GM12892 (cell line): ENCODE results near the gene SGIP1.

Source experiments
- DNase-seq: peaks from one replicate; pipeline ENCODE4 v3.0.0; 2011; ENCODE audit not compliant: insufficient read length
- FAIRE-seq: peaks from 2 replicates; lab custom pipeline; 2011; peaks lifted over from hg19 to GRCh38; lab: Jason Lieb, UNC
- POLR2A ChIP-seq: IDR thresholded peaks from 2 replicates; pipeline ENCODE4 v1.6.1; 2011; ENCODE audit warnings: low read depth, low read length, control low read depth
- POLR2AphosphoS5 ChIP-seq: IDR thresholded peaks from 2 replicates; pipeline ENCODE4 v1.6.1; 2011; ENCODE audit warnings: low read depth, low read length, control low read depth
- TAF1 ChIP-seq: IDR thresholded peaks from 2 replicates; pipeline ENCODE4 v1.6.1; 2011; ENCODE audit warnings: low read depth, mild to moderate bottlenecking, control low read depth, low read length, borderline replicate concordance

SGIP1 gene

DNA sequence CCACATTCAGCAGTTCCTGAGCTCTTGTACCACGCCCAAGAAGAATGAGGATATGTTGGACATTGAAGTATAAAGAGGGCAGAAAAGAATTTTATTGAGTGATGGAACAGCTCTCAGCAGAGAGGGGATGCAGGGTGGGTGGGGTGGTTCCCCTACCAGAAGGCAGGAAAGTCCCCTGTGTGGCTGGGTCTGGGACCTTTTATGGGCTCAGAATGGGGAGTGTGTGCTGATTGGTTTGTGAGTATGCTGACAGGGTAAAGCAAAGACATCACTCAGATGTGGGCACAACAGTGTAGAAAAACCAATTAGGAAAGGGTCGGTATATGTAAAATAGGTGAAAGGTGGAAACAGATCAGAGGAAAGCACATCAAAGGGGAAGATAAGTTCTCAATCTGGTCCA lies 62.2 kb downstream of the SGIP1 start:
- FAIRE-seq, result no peak
- TF ChIP-seq TAF1 (no peak), POLR2AphosphoS5 (no peak), POLR2A (no peak)
- DNase-seq, result no peak

DNA sequence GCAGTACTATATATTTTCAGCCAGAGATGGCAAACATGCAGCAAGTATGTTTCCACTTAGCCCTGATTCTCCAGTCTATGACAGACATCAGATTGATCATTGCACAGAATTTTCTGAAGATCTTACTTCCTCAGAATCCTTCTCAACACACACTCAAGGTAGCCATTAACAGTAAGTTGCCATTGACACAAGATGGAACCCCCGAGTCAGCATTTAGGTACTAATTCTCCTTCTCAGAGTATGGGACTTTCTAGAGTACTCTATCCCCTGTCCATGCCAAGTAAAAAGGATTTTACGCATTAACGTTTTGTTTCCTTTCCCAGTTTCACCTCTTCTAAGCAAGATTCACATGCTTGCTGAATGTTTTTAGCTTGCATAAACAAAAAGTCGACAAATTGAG lies 63.5 kb downstream of the SGIP1 start:
- no peak for DNase-seq
- no peak for FAIRE-seq
- TF ChIP-seq POLR2A, result no peak
- TF ChIP-seq TAF1, result no peak
- TF ChIP-seq POLR2AphosphoS5, result no peak

DNA sequence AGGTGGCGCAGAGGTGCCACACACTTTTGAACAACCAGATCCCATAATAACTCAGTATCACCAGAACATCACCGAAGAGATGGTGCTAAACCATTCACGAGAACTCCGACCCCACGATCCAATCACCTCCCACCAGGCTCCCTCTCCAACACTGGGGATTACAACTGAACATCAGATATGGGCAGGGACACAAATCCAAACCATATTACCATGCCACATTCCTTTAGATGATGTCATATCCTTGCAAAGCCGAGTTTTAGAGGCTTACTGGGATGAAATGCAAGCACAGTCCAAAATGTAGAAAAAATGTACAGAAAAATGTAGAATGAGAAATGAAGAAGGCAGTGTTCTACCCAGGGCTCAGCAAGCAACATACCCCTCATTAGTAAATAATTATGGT lies 64.7 kb downstream of the SGIP1 start:
- no peak for FAIRE-seq
- DNase-seq, result no peak

DNA sequence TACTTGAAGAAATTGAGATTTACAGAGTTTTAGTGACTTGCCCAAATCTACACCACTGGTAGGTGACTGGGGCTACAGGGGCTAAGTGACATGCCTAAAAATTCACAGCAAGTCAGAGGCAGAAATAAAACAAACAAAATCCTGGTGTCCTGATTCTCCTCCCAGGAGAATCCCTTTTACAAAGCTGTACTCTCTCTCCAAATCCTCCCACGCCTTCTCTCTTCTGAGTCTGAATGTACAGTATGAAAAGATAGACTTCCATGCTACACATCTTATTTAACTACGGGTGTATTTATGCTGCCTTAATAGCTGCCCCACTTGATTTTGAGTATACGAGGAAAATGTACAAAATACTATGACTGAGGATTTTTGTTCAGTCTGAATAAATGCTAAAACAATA lies 65.4 kb downstream of the SGIP1 start:
- FAIRE-seq, result no peak
- TF ChIP-seq POLR2A (no peak), TAF1 (no peak), POLR2AphosphoS5 (no peak)
- DNase-seq, result no peak

More for the DNA sequence above, 64.7 kb downstream of the SGIP1 start:
- TF ChIP-seq POLR2A, result no peak
- TF ChIP-seq POLR2AphosphoS5, result no peak
- no peak for TF ChIP-seq TAF1

DNA sequence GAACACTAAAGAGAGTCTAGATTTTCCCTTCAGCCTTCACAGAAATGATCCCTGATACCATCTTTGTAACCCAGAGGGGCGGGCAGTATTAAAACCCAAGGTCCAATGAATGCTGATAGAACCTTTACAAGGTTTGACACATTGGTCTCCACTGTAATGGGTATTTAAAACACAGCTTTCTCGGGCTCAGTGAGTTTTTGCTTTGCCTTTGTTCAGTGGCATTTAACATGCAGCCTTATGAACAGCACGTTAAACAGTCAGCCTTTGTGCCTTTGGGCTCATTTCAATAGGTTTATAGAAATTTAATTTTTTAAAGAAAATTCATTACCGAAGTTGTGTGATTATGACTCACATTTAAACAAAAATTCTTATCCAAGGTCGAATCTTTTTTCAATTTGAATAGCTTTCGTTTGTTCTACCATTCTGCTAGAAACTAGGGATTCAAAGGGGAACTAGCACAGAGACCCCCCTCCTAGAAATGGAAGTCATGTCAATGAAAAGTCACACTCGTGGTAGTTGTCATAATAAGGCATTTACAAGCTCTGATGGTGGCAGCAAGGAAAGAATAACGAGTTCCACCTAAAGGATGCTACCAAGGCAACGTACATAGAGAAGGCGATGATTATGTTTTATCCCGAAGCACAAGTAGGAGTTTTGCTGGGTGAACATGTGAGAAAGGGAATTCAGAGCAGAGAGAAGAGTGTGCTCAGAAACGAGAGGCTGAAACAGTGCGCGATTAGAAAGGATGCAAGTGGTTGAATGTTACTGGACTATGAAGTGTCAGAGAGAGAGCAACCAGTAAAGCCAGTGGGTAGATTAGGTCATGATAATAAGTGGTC lies 66.2 kb downstream of the SGIP1 start:
- FAIRE-seq (no peak), DNase-seq (no peak)
- TF ChIP-seq TAF1, result no peak
- TF ChIP-seq POLR2A, result no peak
- no peak for TF ChIP-seq POLR2AphosphoS5

DNA sequence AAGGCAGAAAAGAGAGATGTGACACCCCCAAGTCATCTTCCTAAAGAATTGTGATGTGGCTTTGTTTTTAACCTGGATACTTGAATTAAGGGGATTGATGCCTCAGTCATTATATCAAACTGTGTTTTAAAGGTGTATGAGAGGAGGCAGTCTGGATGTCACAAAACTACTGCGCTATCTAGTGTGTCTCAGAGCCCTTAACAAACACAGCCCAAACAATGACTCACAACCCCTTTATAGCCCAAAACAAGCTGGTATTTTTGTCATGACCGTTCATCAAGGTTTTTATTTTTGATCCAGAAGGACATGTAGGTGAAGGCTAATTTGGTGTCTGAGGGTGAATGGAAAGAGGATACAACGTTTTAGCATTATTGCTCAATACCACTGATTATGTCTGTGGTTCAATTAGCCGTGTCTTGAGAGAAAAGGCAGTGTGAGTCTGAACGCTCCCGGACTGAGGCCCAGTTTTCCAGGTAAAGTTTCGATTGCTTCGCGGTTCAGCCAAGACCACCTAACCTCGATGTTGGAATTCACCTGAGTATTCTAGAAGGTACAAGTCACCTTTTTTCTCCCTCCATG lies 71.6 kb downstream of the SGIP1 start:
- TF ChIP-seq TAF1 (no peak), POLR2AphosphoS5 (no peak), POLR2A (no peak)
- DNase-seq (no peak), FAIRE-seq (no peak)

DNA sequence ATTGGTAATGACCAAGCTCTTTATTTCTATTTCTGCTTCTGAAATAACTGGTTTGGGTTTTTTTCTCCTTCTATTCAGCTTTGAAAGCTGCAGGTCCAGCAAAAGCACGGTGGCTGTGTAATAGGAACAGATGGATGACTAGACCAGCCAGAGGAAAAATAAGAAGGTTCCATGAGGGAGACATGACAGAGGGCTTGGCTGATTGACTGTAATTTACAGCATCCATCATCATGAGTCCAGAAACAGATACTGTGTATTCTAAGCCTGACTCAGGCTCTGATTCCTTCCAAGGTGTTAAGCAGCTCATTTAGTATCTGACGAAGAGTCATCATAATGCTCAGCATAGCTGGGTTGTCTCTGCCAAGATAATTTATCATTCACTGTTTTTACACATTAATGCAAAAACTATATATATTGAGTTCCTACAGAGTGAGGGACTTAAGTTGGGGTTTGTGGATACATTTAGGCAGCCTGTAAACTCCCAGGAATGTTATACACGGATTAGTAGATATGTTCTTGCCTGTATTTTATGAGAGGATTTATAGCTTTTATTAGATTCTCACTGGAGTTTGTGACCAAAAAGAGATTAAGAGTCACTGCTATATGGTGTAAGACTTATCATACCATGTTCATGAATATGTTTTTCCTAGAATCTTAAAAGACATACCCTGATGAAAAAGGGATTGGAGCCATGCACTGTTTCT lies 72.6 kb downstream of the SGIP1 start:
- DNase-seq (no peak), FAIRE-seq (no peak)

DNA sequence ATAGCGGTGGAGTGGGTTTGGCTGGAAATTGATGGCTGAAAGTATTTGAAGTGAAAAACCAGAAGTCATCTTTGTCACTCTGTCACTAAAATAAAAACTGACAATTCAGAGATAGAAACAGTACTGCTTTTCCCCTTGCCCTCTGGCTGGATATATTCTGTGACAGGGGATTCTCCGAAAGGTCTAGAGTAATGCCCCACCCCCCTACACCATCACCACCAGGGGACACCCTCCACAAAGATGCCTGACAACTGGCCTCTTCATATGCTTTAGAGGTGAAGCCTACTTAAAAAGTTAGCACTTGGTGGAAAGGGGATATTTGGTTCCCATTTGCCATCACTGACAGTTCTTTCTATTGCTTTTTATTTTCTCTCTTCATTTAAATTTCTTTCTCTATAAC lies 73.5 kb downstream of the SGIP1 start:
- TF ChIP-seq POLR2AphosphoS5 (no peak), POLR2A (no peak)
- DNase-seq, result no peak
- no peak for FAIRE-seq

More for the DNA sequence above, 72.6 kb downstream of the SGIP1 start:
- TF ChIP-seq POLR2AphosphoS5, result no peak
- TF ChIP-seq TAF1, result no peak
- TF ChIP-seq POLR2A, result no peak

DNA sequence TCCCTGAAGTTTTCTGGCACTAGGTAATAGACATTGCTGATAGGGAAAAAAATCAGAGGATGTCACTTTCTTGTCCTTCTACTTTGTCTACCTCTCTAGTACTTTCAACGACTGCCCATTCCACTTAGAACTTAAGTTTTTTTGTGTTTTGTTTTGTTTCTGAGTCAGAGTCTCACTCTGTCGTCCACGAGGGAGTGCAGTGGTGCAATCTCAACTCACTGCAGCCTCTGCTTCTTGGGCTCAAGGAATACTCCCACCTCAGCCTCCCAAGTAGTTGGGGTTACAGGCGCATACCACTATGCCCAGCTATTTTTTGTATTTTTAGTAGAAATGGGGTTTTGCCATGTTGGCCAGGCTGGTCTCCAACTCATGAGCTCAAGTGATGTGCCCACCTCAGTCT lies 79.2 kb downstream of the SGIP1 start:
- FAIRE-seq (no peak), DNase-seq (no peak)
- no peak for TF ChIP-seq POLR2AphosphoS5
- TF ChIP-seq TAF1, result no peak
- TF ChIP-seq POLR2A, result no peak

DNA sequence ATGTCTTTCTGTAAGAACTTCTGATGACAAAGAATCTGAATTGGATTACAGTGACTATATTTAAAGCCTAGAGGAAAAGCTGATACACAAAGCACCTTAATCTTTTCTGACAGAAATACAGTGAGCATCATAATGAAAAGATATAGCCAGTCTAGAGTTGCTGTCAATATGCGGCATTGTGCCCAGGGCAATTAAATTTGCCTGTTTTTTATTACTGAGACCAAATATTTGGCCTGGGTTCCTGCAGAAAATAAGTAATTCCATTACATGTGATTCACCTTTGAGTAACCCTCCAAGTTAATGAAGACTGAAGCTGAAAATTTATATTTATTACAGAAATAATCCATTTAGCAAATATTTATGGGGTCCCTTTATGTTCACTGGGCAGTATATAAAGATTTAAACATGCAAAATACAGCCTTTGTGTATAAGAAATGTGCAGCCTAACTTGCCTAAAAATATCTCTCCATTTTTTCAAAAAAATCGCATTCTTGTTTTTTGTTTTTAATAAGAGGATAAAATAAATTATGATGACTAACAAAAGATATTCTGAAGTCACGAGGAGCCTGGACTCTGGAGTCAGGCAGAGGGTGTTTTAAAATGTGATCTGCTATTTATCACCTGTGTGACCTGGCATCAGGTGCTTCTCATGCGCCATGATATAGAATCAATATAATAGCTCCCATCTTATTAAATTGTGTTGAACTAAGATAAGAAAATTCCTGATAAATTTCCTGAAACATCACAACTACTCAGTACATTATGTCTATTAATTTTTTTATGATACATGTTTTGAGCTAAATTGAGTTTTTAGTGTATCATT lies 83.6 kb downstream of the SGIP1 start:
- DNase-seq, result no peak
- FAIRE-seq, result no peak
- TF ChIP-seq TAF1, result no peak
- TF ChIP-seq POLR2AphosphoS5, result no peak
- no peak for TF ChIP-seq POLR2A

DNA sequence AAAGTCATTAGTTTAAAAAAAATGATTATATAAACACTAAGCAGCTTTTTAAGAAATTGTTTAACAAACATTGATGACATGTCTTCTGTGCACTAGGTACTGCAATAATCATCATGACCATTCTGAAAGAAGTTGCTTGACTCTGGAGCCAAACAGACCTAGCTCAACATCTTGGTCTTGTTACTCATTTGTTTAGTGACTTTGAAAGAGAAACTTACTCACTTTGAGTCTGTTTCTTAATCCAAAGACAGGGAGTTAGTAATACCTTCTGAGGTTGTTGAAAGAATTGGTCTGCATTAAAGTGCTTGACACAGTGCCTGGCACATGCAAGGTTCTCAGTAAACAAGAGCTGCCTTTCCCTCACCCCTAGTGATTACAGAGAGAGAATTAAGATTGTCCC lies 84.4 kb downstream of the SGIP1 start:
- FAIRE-seq (no peak), DNase-seq (no peak)
- TF ChIP-seq POLR2A, result no peak
- TF ChIP-seq TAF1, result no peak
- no peak for TF ChIP-seq POLR2AphosphoS5
